IMR-90 (cell line): ENCODE measurements around the gene TAF10. TPM values are rescaled to one million over a fixed set of nuclear protein-coding genes. Genes with fewer than 3 reads are reported as not detected.

ENCODE experiments used
- ATAC-seq: fragments of 200-7000 bp; cut with Tn5 transposase; 2 replicates; pipeline ENCODE4 v1.9.1; 2020; ENCODE audit warnings: low read depth, mild to moderate bottlenecking, moderate library complexity
- BruUV-seq: library from RNA; stranded (reverse); fragments of 400-500 nt; replicated peaks from 2 replicates; lab custom pipeline; 2021; lab: Mats Ljungman, UMichigan
- CTCF ChIA-PET: fragments of 300-600 bp; formaldehyde crosslinking; extraction: SDS; loops from one replicate; lab custom pipeline; 2021; ENCODE audit warnings: antibody characterized with exemption; lab: Yijun Ruan, JAX
- POLR2A ChIA-PET: fragments of 300-600 bp; sonication (Branson Sonifier 250); formaldehyde crosslinking; loops from one replicate; lab custom pipeline; 2022; ENCODE audit warnings: antibody characterized with exemption; ENCODE audit not compliant: unreplicated experiment; lab: Charles Lee
- DNase-seq: peaks from one replicate; pipeline ENCODE4 v3.0.0; 2013
- H2AFZ ChIP-seq: replicated peaks from 2 replicates; pipeline ENCODE3; 2013; ENCODE audit warnings: low read length, mild to moderate bottlenecking; ENCODE audit not compliant: poor library complexity
- H2AK5ac ChIP-seq: 2 replicates; pipeline ENCODE4 v1.6.1; 2013; ENCODE audit warnings: low read depth, low read length, inconsistent platforms
- H2AK9ac ChIP-seq: replicated peaks from 2 replicates; pipeline ENCODE3; 2013; ENCODE audit warnings: mild to moderate bottlenecking, low read depth, low read length, moderate library complexity; ENCODE audit not compliant: poor library complexity
- H2BK120ac ChIP-seq: 2 replicates; pipeline ENCODE4 v1.6.1; 2013; ENCODE audit warnings: low read depth, low read length, inconsistent platforms
- H2BK15ac ChIP-seq: 3 replicates; pipeline ENCODE4 v1.6.1; 2013; ENCODE audit warnings: low read depth, low read length, inconsistent platforms
- H2BK20ac ChIP-seq: 2 replicates; pipeline ENCODE4 v1.6.1; 2013; ENCODE audit warnings: low read depth, mild to moderate bottlenecking, inconsistent platforms, low read length, moderate library complexity
- H2BK5ac ChIP-seq: 2 replicates; pipeline ENCODE4 v1.6.1; 2013; ENCODE audit warnings: mild to moderate bottlenecking, low read depth, low read length, inconsistent platforms; ENCODE audit not compliant: poor library complexity, severe bottlenecking
- H3K14ac ChIP-seq: replicated peaks from 2 replicates; pipeline ENCODE4 v1.6.1; 2013; ENCODE audit warnings: low read depth, low read length, inconsistent platforms
- H3K18ac ChIP-seq: 2 replicates; pipeline ENCODE4 v1.6.1; 2013; ENCODE audit warnings: low read depth, low read length, control low read depth
- H3K23ac ChIP-seq: 2 replicates; pipeline ENCODE4 v1.6.1; 2013; ENCODE audit warnings: low read depth, low read length, inconsistent platforms
- H3K27ac ChIP-seq: 2 replicates; pipeline ENCODE4 v1.5.1; 2013; ENCODE audit warnings: mild to moderate bottlenecking, control low read depth, low read length; ENCODE audit not compliant: insufficient read depth
- H3K27me3 ChIP-seq: 2 replicates; pipeline ENCODE4 v1.6.1; 2013; ENCODE audit warnings: low read length; ENCODE audit not compliant: control insufficient read depth, insufficient read depth
- H3K36me3 ChIP-seq: 2 replicates; pipeline ENCODE4 v1.6.1; 2013; ENCODE audit warnings: low read length, mixed read lengths; ENCODE audit not compliant: control insufficient read depth, insufficient read depth
- H3K4ac ChIP-seq: 2 replicates; pipeline ENCODE4 v1.6.1; 2013; ENCODE audit warnings: low read depth, low read length, inconsistent platforms
- H3K4me1 ChIP-seq: 2 replicates; pipeline ENCODE4 v1.6.1; 2013; ENCODE audit warnings: low read length, mixed read lengths; ENCODE audit not compliant: control insufficient read depth, insufficient read depth
- H3K4me2 ChIP-seq: 2 replicates; pipeline ENCODE4 v1.6.1; 2013; ENCODE audit warnings: low read depth, mild to moderate bottlenecking, control low read depth, low read length, moderate library complexity
- H3K4me3 ChIP-seq: 2 replicates; pipeline ENCODE4 v1.5.1; 2013; ENCODE audit warnings: low read depth, mild to moderate bottlenecking, control low read depth, low read length, moderate library complexity; ENCODE audit not compliant: insufficient read depth
- H3K56ac ChIP-seq: 2 replicates; pipeline ENCODE4 v1.6.1; 2013; ENCODE audit warnings: low read length, inconsistent platforms; ENCODE audit not compliant: insufficient read depth; ENCODE audit errors: extremely low read depth
- H3K79me1 ChIP-seq, 2 experiments: 2 replicates each; pipeline ENCODE4 v1.6.1; 2013; ENCODE audit warnings: low read length in 2 of 2, inconsistent platforms in 1 of 2, low read depth in 1 of 2
- H3K9ac ChIP-seq: 2 replicates; pipeline ENCODE4 v1.6.1; 2013; ENCODE audit warnings: low read depth, low read length, control low read depth
- H3K9me1 ChIP-seq: 2 replicates; pipeline ENCODE4 v1.6.1; 2013; ENCODE audit warnings: low read length, inconsistent platforms; ENCODE audit not compliant: insufficient read depth
- H3K9me3 ChIP-seq: 2 replicates; pipeline ENCODE4 v1.6.1; 2013; ENCODE audit warnings: low read length; ENCODE audit not compliant: control insufficient read depth, insufficient read depth
- H4K20me1 ChIP-seq: 2 replicates; pipeline ENCODE4 v1.6.1; 2013; ENCODE audit warnings: low read length, inconsistent platforms; ENCODE audit not compliant: insufficient read depth
- H4K5ac ChIP-seq: 2 replicates; pipeline ENCODE4 v1.6.1; 2013; ENCODE audit warnings: mild to moderate bottlenecking, low read depth, low read length, control low read depth
- H4K8ac ChIP-seq, 2 experiments: 2 replicates each; pipeline ENCODE4 v1.6.1; 2013; ENCODE audit warnings: low read depth in 2 of 2, low read length in 2 of 2, control low read depth in 1 of 2, inconsistent platforms in 1 of 2
- H4K91ac ChIP-seq: 2 replicates; pipeline ENCODE4 v1.6.1; 2013; ENCODE audit warnings: low read depth, low read length, inconsistent platforms; ENCODE audit not compliant: insufficient read depth
- CTCF ChIP-seq: conservative IDR thresholded peaks from 2 replicates; pipeline ENCODE4 v1.5.1; 2012; ENCODE audit warnings: mild to moderate bottlenecking, low read depth, low read length, improper control_type of control experiment
- MXI1 ChIP-seq: IDR thresholded peaks from 2 replicates; pipeline ENCODE4 v1.6.1; 2012; ENCODE audit warnings: low read depth, mild to moderate bottlenecking, low read length, moderate library complexity, borderline replicate concordance
- RAD21 ChIP-seq: IDR thresholded peaks from 2 replicates; pipeline ENCODE4 v1.6.1; 2012; ENCODE audit warnings: low read length, improper control_type of control experiment
- USF2 ChIP-seq: fragments of 150-350 bp; IDR thresholded peaks from 2 replicates; pipeline ENCODE4 v1.6.1; 2017; ENCODE audit warnings: mild to moderate bottlenecking, antibody characterized with exemption, low read length, low read depth
- WGBS, 2 experiments: methylation state at CpG; one replicate each; pipeline versions ENCODE4 v1.1.5 to v1.1.7; 2013; ENCODE audit warnings: missing lambda C conversion rate in 2 of 2; ENCODE audit not compliant: insufficient read length in 1 of 2; ENCODE audit errors: extremely low coverage in 2 of 2; 5-methylcytosine and 5-hydroxymethylcytosine counted together
- dilution Hi-C: fragments of 300-500 bp; cut with HindIII; formaldehyde crosslinking; loops from one replicate; pipeline ENCODE4 v1.14.3; 2018; ENCODE audit warnings: low sequenced_read_pairs; ENCODE audit not compliant: unreplicated experiment
- in situ Hi-C: fragments of 300-500 bp; cut with MboI; formaldehyde crosslinking; loops from 3 replicates; pipeline ENCODE4 v1.14.3; 2019; ENCODE audit warnings: low sequenced_read_pairs, inconsistent platforms, mixed read lengths
- intact Hi-C: fragments of 100-400 bp; cut with micrococcal nuclease; formaldehyde crosslinking; loops from 2 replicates; pipeline ENCODE4 v1.10.0; 2022
- polyA plus RNA-seq, 3 experiments: library from polyadenylated mRNA; depleted of rRNA; stranded (reverse); fragments of >200 nt; gene quantifications; 2 replicates each; pipeline ENCODE4 v1.2.3, GENCODE V29; 2012; ENCODE audit warnings: low replicate concordance in 1 of 3
- total RNA-seq: library from RNA; depleted of rRNA; stranded (reverse); fragments of >200 nt; gene quantifications from 2 replicates; pipeline ENCODE4 v1.2.3, GENCODE V29; 2012

The TAF10 gene
- total and polyA plus RNA-seq, 2 of the 4 experiments (the other 2 are of a cell fraction) = 18.6 to 132 TPM

DNA sequence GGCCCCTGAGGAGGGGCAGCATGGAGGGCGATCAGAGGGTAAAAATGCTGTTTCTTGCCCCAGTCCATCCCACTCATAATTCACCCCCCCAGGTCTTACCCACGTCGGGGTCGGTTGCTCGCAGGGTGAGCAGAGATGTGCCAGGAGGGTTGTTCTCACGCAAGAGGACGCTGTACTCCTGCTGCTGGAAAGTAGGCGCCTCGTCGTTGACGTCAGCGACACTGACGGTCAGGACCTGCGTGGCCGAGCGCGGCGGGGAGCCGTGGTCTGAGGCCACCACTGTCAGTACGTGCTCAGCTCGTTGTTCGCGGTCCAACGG is 17.5 kb upstream of the TAF10 start:
- POLR2A ChIA-PET = no interaction called here
- Histone ChIP-seq H2AK5ac (no peak overlapping the region), H2AK9ac (no peak overlapping the region), H3K14ac (no peak overlapping the region), H2BK20ac (no peak overlapping the region), H2BK5ac (no peak overlapping the region), H3K9ac (no peak overlapping the region), H3K9me1 (no peaks in the 10 kb centered on the region), H3K9me3 (no peaks in the 10 kb centered on the region), H4K5ac (no peak overlapping the region), H3K27me3 (no peaks in the 10 kb centered on the region), H2BK15ac (no peak overlapping the region), H2AFZ (no peak overlapping the region), H3K18ac (no peak overlapping the region), H3K27ac (no peak overlapping the region), H3K4ac (no peak overlapping the region), H3K56ac (no peak overlapping the region), H2BK120ac (no peak overlapping the region), H3K36me3 (peaks cover 75% of the 10 kb centered on the region), H4K8ac (no peak overlapping the region), H3K4me3 (no peak overlapping the region), H3K23ac (no peak overlapping the region), H3K4me1 (no peaks in the 10 kb centered on the region), H3K79me1 (no peaks in the 10 kb centered on the region), H4K20me1 (no peaks in the 10 kb centered on the region), H4K91ac (no peak overlapping the region), H3K4me2 (no peak overlapping the region)
- intact Hi-C loops (no loop called here), dilution Hi-C loops (no loop called here), in situ Hi-C loops (no loop called here)
- CTCF ChIA-PET = no interaction called here
- BruUV-seq = no TSS peak
- DNase-seq (no peak), ATAC-seq (no peak)
- TF ChIP-seq RAD21 = no peak
- no peak for TF ChIP-seq CTCF
- no peak for TF ChIP-seq USF2
- TF ChIP-seq MXI1 = no peak
- 95% methylated on average over 16 of the region's 24 CpGs; no CpG with 5 or more reads in 1 of the 2 experiments for WGBS, 2 experiments
